NCI-H446 treated with DMSO at 0.1 percent for 48 hours (cell line): ENCODE data around the gene CNTNAP4.

Experiments
- DNase-seq: peaks from one replicate; lab custom pipeline; 2025; lab: John Stamatoyannopoulos, UW

The CNTNAP4 gene

GRCh38 chr16:76309639-76310335 lies 32.6 kb downstream of the CNTNAP4 start:
- DNase-seq = no peak

- no peak for DNase-seq
Observed at GRCh38 chr16:76311260-76311659, 34.1 kb downstream of the CNTNAP4 start.

DNA sequence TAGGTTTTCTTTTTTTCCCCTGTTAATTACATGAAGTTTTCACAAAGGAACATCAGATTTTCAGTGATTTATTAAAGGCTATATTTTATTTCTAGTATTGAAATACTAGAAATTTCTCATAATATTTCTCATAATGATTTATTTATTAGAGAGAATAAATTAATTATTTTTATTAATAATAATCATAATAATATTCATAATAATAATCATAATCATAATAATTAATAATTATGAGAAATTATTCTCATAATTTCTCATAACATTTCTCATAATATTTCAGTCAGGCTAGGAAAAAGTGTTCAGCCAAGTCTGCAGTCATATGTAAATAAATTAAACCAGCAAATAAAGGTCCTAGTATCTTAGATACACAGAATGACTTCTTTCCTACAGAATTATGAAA lies 41.4 kb downstream of the CNTNAP4 start:
- no peak for DNase-seq

DNA sequence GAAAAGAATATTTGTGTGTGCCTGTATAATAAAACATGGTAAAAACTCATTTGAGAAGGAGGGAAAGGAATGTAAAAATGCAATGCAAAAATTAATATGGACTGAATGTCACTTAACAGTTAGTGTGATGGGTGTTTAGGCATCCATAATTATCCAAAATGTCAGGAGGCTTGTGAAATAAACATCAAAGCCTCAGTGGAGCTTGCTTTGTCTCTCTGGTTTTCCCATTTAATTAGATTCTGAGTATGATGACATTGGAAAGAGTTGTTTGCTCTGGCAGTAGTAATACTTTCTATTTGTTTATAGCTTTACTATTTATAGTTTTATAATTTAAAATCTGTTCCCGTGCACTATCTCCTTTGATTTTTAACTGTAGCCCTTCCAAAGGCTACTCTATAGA lies 51.9 kb downstream of the CNTNAP4 start:
- no peak for DNase-seq

GRCh38 chr16:76335180-76335974 lies 58.2 kb downstream of the CNTNAP4 start:
- no peak for DNase-seq

GRCh38 chr16:76336112-76336511 lies 58.9 kb downstream of the CNTNAP4 start:
- DNase-seq = no peak

GRCh38 chr16:76338472-76338871 lies 61.3 kb downstream of the CNTNAP4 start:
- DNase-seq = no peak

- DNase-seq = no peak
Observed at GRCh38 chr16:76343769-76344168, 66.6 kb downstream of the CNTNAP4 start.

GRCh38 chr16:76345163-76345661 lies 68.0 kb downstream of the CNTNAP4 start:
- no peak for DNase-seq

DNA sequence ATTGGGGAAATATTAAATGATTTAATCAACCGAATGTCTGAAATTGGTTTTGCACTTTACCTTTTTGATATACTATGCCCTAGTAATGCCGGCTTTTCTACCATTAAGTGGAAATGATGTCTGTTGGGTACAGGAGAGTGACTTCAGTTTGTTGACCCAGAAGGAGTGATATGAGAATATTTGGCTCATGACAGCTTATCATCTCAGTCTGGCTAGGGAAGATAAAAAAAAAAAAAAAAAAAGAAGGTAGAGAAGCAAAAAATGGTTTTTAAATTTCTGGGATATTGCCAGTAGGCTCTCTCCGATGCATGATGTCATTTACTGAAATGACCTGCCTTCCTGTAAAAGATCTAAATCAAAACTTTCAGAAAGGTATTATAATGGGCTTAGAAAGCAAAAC lies 69.0 kb downstream of the CNTNAP4 start:
- DNase-seq = no peak

GRCh38 chr16:76351441-76351840 lies 74.2 kb downstream of the CNTNAP4 start:
- no peak for DNase-seq

DNA sequence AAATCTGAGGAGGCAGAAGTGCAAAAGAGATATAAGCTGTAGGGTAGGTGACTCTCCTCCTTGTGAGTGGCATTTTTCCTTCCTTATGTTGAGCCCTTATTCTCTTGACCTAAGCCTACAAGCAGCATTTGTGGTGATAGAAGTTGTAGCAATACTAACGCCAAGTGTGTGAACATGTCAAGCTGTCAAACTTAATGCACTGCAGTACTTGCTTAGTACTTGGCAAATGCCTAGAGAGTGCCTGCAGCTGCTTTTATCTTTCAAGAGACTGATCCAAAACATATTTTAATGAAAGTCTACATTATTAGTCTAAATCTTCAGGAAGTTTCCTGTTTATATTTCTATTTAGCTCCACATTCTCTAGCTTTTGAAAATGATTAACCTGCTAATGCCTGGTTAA lies 83.2 kb downstream of the CNTNAP4 start:
- DNase-seq = no peak

- no peak for DNase-seq
Observed at GRCh38 chr16:76370344-76370743, 93.1 kb downstream of the CNTNAP4 start.

DNA sequence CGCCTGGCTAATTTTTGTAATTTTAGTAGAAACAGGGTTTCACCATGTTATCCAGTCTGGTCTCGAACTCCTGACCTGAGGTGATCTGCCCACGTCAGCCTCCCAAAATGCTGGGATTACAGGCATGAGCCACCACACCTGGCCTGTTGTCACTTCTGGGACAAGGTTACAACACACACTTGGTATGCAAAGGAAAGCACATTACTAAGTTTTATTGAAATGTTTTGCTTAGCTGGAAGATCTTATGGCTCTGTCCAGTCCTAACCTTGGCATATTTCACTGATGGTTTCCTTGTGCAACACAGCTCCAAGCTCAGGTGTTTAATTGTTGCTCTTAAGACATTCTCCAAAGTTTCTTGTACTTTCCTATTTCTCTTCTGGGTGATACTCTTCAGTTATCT lies 94.2 kb downstream of the CNTNAP4 start:
- no peak for DNase-seq

DNA sequence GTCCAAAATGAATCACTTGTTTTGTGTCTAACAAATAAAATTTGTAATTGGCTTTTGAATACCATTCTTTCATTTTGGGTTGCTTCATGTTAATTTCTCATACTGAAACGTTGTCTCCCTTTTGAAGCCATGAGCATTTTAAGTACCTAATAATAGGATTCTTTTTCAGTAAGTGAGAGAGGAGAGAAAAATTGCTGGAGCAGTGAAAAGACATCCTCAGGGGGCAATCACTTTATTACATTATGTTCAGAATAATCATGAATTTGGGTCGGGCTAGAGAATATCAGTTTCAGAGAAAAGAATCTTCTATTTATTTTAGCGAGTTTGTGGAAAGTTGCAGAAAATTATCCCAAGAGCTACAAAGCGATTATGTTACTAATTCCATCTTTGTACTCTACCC lies 96.8 kb downstream of the CNTNAP4 start:
- no peak for DNase-seq

DNA sequence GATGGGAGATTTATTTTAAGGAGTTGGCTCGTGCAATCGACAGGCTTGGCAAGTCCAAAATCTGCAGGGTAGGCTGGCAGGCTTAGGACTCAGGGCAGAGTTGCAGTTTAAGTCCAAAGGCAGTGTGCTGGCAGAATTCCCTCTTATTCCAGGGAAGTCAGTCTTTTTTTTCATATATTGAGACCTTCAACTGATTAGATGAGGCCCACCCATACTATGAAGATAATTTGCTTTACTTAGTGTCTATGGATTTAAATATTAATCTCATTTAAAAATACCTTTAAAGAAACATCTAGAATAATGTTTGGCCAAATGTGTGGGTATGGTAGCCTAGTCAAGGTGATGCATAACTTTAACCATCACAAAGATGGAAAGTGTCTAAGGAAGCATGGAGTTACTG lies 99.8 kb downstream of the CNTNAP4 start:
- no peak for DNase-seq

DNA sequence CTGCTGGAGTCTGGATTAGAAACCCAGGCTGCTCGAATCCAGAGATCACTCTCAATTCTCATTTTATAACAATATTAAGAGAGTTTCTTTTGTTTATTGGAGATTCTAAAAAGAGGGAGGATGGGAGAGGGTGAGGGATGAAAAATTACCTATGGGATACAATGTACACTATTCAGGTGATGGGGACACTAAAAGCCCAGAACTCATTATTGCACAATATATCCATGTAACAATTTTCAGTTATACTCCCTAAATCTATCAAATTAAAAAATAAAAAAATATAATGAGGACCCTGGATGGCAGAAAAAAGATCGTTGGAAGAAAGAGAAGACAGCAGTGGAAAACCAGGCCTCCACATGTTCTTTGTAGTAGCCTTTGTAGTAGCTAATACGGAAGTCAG lies 100.8 kb downstream of the CNTNAP4 start:
- no peak for DNase-seq

DNA sequence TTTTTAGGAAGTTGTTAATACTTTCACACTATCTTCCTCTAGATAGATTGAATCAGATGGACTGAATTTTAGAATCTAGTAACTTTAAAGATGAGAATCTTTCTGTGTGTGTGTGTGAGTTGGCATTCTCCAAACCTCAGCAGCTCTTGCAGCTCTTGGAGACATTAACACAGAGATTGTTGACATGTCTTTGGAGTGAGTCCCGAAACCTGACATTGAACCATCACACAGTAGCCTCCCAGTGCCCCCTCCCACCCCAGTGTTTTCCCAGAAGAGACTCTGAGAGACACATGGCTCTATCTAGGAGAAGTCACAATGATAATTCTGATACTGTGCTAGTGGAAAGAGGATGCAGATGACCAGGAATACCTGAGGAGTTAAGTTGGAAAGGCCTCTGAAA lies 103.9 kb downstream of the CNTNAP4 start:
- no peak for DNase-seq

- DNase-seq = no peak
Observed at GRCh38 chr16:76385601-76386230, 108.5 kb downstream of the CNTNAP4 start.

- DNase-seq = no peak
Observed at GRCh38 chr16:76386784-76387183, 109.6 kb downstream of the CNTNAP4 start.

GRCh38 chr16:76387994-76388393 lies 110.8 kb downstream of the CNTNAP4 start:
- no peak for DNase-seq

- no peak for DNase-seq
Observed at GRCh38 chr16:76389126-76389525, 111.9 kb downstream of the CNTNAP4 start.

GRCh38 chr16:76390476-76390875 lies 113.3 kb downstream of the CNTNAP4 start:
- DNase-seq = no peak
